Neural progenitor cell (in vitro differentiated cells): Measurements from ENCODE around the gene TMCO1.

Source experiments
- CTCF ChIP-seq: fragments of 200-600 bp; sonication (generic); IDR thresholded peaks from 2 replicates; pipeline ENCODE4 v1.5.1; 2017; ENCODE audit warnings: antibody characterized with exemption, mild to moderate bottlenecking
- EZH2phosphoT487 ChIP-seq: fragments of 200-600 bp; sonication (generic); IDR thresholded peaks from 2 replicates; pipeline ENCODE4 v1.6.1; 2017; ENCODE audit warnings: antibody characterized with exemption

- no peak for TF ChIP-seq CTCF
- TF ChIP-seq EZH2phosphoT487 = no peak
Observed at GRCh38 chr1:165678509-165678908, 90.2 kb downstream of the TMCO1 start.
